ENCODE measurements around the gene FBH1. TPM values are rescaled to one million over a fixed set of nuclear protein-coding genes. Genes with fewer than 3 reads are reported as not detected.
A peak's percentile ranks its signal among the peaks of the same experiment; 100 is the strongest.
"Not testable (repeated sequence)": the region's sequence is repeated elsewhere in the genome, so short reads cannot be mapped to it uniquely, and the experiment has no call there.

The FBH1 gene
- total RNA-seq, 1 experiment from 2014 or later: 38.4 TPM

DNA sequence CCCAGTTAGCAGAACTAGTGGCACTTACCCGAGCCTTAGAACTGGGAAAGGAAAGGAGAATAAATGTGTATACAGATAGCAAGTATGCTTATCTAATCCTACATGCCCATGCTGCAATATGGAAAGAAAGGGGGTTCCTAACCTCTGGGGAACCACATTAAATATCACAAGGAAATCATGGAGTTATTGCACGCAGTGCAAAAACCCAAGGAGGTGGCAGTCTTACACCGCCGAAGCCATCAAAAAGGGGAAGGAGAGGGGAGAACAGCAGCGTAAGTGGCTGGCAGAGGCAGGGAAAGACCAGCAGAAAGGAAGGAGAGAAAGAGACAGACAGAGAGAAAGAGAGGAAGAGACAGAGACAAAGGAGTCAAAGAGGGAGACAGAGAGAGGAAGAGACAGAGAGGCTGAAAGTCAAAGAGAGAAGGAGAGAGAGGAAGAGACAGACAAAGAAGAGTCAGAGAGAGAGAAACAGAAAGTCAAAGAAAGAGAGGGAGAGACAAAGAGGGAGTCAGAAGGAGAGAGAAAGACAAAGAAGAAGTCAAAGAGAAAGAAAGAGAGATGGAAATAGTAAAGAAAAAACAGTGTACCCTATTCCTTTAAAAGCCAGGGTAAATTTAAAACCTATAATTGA lies 23.5 kb upstream of the FBH1 start:
- not testable (repeated sequence) for H3K27ac ChIP-seq; H3K27me3 ChIP-seq; H3K4me3 ChIP-seq; DNase-seq; H3K36me3 ChIP-seq; H3K4me1 ChIP-seq; H3K9me3 ChIP-seq (replicated peaks)

DNA sequence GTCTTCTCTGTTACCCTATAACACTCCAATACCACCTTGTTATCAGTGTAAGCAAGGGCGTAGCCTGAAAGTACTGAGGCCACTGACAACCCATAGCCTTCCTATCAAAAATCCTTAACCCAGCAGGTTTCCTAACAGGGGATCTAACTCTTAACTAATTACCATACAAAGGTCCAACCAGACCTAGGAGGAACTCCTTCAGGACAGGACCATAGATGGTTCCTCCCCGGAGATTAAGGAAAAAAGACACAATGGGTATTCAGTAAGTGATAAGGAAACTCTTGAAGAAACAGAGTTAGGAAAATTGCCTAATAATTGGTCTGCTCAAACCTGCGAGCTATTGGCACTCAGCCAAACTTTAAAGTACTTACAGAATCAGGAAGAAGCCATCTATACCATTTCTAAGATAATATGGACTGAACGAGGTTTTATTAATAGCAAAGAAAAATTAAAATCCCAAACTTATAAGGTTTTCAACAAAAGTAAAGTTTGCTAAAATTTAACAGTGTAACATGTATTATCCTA lies 22.9 kb upstream of the FBH1 start:
- H3K27me3 ChIP-seq; H3K27ac ChIP-seq; DNase-seq; H3K4me1 ChIP-seq; H3K36me3 ChIP-seq; H3K4me3 ChIP-seq; H3K9me3 ChIP-seq (replicated peaks): not testable (repeated sequence)

DNA sequence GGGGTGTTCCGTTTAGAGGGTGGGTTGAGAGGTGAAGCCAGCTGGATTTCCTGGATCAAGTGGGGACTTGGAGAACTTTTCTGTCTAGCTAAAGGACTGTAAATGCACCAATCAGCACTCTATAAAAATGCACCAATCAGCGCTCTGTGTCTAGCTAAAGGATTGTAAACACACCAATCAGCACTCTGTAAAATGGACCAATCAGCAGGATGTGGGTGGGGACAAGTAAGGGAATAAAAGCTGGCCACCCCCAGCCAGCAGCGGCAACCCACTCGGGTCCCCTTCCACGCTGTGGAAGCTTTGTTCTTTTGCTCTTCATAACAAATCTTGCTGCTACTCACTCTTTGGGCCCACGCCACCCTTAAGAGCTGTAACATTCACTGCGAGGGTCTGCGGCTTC lies 21.7 kb upstream of the FBH1 start:
- not testable (repeated sequence) for H3K9me3 ChIP-seq (replicated peaks); H3K27me3 ChIP-seq; H3K36me3 ChIP-seq; DNase-seq; H3K4me3 ChIP-seq; H3K27ac ChIP-seq; H3K4me1 ChIP-seq

DNA sequence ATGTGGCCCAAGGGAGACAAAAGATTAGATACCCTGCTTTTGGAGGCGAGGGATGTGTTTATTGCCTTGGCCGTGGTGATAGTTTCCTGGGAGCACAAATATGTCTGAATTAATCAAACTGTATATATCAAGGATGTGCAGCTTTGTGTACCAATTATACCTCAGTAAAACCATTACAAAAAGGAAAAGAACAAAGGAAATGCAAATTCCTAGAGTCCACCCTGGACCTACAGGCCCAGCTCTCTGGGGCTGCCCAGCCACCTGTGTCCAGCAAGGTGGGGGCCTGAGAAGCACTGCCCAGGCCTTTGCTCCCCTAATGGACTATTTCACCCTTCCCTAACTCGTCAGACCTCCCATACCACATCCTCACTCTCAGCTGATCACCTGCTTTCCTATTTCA lies 20.9 kb upstream of the FBH1 start:
- Histone ChIP-seq H3K27me3 (no peaks in the 10 kb centered on the region), H3K36me3 (no peaks in the 10 kb centered on the region), H3K4me3 (no peak overlapping the region), H3K27ac (no peak overlapping the region), H3K4me1 (no peaks in the 10 kb centered on the region), H3K9me3 (replicated peaks) (no peaks in the 10 kb centered on the region)
- no peak for DNase-seq

DNA sequence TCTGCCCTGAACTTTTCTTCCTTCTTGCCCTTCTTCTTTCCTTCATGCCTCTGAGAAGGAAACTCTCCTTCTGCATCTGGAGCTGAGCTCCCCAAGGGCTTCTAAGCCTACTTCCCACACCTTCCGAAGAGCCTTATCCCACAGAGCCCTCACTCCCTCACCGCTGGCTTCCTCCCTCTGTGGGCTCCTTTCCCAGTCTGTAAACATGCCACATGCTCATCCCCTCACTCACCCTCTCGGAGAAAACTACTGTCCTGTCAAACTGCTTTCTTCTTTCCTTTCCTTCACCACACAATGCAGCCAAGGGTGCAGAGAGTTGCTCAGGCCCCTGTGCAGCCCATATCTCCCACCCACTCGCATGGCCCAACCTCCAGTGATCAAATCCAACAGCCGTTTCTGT lies 18.4 kb upstream of the FBH1 start:
- no peak for DNase-seq
- H3K9me3 ChIP-seq (replicated peaks): no peaks in the 10 kb centered on the region
- no peaks in the 10 kb centered on the region for H3K27me3 ChIP-seq
- no peaks in the 10 kb centered on the region for H3K4me1 ChIP-seq
- H3K36me3 ChIP-seq: no peaks in the 10 kb centered on the region
- no peak overlapping the region for H3K27ac ChIP-seq
- no peak overlapping the region for H3K4me3 ChIP-seq

DNA sequence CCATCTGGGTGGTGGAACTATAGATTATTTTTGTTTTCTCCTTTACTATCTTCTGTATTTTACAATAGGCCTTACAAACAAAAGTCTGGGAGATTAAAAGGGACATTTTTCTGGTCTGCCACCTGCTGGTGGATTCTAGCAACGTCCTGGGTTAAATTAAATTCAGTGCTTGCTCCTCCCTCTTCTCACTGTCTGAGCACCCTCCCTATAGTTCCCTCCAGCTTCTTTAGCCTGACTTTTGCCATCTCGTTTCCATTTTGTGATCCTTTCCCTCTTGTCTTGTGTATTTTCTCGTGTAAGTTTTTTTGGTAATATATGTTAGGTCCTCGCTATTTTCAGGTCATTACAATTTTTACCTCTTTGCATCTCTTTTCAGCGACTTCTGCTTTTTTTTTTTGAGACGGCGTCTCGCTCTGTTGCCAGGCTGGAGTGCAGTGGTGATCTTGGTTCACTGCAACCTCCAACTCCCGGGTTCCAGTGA lies 16.5 kb upstream of the FBH1 start:
- peak; percentile 29 to 76 for DNase-seq
- Histone ChIP-seq H3K27me3 (no peaks in the 10 kb centered on the region), H3K9me3 (replicated peaks) (no peaks in the 10 kb centered on the region), H3K4me1 (no peaks in the 10 kb centered on the region), H3K27ac (no peak overlapping the region), H3K36me3 (no peaks in the 10 kb centered on the region), H3K4me3 (no peak overlapping the region)

DNA sequence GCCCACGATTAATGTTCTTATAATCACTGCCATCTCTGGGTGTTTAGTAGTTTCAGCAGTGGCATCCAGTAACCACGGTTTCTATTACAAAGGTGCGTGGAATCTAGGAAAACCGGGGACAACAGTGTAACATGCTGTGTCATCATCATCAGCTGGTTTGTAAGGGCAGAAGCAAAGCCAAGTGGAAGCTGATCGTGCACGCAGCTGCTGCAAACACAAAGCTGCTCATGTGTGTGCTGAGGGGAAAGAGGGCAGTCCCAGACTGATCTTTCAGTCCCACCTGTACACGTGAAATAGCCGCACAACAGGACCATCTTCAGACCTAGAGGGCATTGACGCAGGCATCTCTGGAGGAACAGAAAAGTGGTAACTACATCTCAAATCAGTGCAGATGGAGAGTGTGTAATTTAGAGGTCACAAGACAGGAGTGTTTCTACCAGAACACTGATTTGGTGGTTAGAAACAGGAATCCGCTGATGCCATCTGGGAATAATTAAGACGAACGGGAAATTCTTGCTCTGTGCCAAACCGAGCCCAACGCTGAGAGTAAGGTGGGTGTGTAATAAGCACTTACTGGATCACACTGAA lies 13.8 kb upstream of the FBH1 start:
- H3K9me3 ChIP-seq (replicated peaks): no peaks in the 10 kb centered on the region
- no peak overlapping the region for H3K4me3 ChIP-seq
- H3K27ac ChIP-seq: no peak overlapping the region
- no peak for DNase-seq
- no peaks in the 10 kb centered on the region for H3K36me3 ChIP-seq
- no peaks in the 10 kb centered on the region for H3K27me3 ChIP-seq
- no peaks in the 10 kb centered on the region for H3K4me1 ChIP-seq

DNA sequence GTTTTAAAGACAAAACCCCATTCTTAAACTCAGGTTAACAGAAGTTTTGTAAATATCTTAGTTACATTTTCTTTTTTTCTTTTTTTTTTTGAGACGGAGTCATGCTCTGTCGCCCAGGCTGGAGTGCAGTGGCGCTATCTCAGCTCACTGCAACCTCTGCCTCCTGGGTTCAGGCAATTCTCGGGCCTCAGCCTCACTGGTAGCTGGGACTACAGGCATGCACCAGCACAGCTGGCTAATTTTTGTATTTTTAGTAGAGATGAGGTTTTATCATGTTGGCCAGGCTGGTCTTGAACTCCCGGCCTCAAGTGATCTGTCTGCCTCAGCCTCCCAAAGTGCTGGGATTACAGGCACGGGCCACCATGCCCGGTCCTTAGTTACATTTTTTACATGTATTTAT lies 13.0 kb upstream of the FBH1 start:
- not testable (repeated sequence) for H3K36me3 ChIP-seq; DNase-seq; H3K27me3 ChIP-seq; H3K9me3 ChIP-seq (replicated peaks); H3K4me3 ChIP-seq; H3K27ac ChIP-seq; H3K4me1 ChIP-seq

DNA sequence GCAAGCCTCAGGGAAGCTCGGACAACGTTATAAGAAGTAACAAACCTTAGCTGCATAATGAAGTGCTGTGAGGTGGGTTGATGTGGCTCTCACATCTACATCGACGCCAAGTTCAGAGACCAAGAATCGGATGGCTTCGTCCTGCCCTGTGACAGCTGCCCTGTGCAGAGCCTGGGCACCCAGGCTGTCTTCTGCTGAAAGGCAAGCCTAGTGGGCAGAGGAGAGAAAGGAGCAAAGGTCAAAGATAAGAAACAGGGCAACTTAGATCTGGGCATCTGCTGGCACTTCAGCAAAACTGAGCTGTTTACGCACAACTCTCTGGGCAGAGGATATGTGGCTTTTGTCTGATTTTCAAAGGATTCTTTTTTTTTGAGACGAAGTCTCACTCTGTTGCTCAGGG lies 7.1 kb upstream of the FBH1 start:
- H3K27ac ChIP-seq: no peak overlapping the region
- H3K27me3 ChIP-seq: no peaks in the 10 kb centered on the region
- peaks cover 4% of the 10 kb centered on the region; the same call in 1 of the 2 replicates for H3K36me3 ChIP-seq
- H3K4me3 ChIP-seq: no peak overlapping the region
- no peaks in the 10 kb centered on the region for H3K4me1 ChIP-seq
- DNase-seq: no peak
- no peaks in the 10 kb centered on the region for H3K9me3 ChIP-seq (replicated peaks)

DNA sequence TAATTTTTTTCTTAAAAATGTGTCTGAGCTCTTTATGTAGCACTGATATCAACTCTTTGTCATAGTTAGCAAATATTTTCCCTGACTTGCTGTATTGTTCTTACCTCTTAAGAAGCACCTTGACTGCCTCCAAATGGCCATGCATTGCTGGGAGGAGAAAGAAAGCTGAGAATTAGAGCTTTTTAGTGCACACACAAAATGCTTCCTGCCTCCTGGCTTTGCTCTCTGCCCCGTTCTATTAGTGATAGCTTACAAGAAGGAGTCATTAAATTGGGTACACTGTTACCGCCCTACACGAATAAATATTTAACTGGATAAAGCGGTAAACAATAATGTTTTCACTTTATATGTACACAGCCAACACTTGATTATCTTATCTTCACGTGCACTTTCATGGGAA lies 4.4 kb upstream of the FBH1 start:
- H3K9me3 ChIP-seq (replicated peaks): no peaks in the 10 kb centered on the region
- peaks cover 4% of the 10 kb centered on the region; the same call in 1 of the 2 replicates for H3K36me3 ChIP-seq
- H3K27ac ChIP-seq: no peak overlapping the region
- no peak for DNase-seq
- H3K27me3 ChIP-seq: no peaks in the 10 kb centered on the region
- H3K4me3 ChIP-seq: no peak overlapping the region
- H3K4me1 ChIP-seq: no peaks in the 10 kb centered on the region

DNA sequence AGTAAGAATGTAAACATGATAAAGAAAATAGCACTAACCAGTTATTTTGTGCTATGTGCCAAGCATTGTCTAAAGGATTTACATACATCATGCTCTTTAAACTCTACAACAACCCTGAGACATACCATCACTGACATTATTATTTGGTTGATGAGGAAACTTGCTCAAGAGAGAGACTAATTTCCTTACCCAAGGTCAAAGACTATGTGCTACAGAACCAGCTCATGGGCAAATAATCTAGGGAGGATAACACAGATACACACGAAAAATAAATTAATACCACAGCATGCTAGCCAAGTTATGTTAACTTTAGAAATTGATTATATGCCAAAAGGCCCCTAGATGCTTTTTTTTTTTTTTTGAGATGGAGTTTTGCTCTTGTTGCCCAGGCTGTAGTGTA lies 3.0 kb upstream of the FBH1 start:
- Histone ChIP-seq H3K9me3 (replicated peaks) (no peaks in the 10 kb centered on the region), H3K4me3 (no peak overlapping the region), H3K4me1 (no peaks in the 10 kb centered on the region), H3K27me3 (no peaks in the 10 kb centered on the region), H3K27ac (no peak overlapping the region), H3K36me3 (peaks cover 4% of the 10 kb centered on the region; the same call in 1 of the 2 replicates)
- DNase-seq: no peak

DNA sequence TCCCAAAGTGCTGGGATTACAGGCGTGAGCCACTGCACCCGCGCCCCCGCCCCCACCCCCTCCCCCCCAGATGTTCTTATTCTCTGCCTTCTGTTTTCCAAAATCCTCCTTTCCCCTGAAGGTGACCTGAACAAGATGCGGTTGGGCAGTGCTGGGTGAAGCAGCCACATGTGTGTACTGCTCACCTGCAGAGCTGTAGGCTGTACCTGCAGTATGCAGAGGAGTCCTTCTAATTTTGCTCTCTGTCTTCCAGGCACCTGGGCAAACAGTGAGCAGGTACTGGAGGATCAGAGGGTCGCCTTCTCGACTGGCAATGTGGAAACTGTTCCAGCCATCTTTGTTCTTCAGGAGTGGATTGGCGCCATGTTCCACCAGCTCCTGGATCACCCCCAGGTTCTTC lies 2.4 kb upstream of the FBH1 start:
- Histone ChIP-seq H3K4me3 (no peak overlapping the region), H3K9me3 (replicated peaks) (no peaks in the 10 kb centered on the region), H3K4me1 (no peaks in the 10 kb centered on the region), H3K27me3 (no peaks in the 10 kb centered on the region), H3K36me3 (peaks cover 4% of the 10 kb centered on the region; the same call in 1 of the 2 replicates), H3K27ac (no peak overlapping the region)
- no peak for DNase-seq

DNA sequence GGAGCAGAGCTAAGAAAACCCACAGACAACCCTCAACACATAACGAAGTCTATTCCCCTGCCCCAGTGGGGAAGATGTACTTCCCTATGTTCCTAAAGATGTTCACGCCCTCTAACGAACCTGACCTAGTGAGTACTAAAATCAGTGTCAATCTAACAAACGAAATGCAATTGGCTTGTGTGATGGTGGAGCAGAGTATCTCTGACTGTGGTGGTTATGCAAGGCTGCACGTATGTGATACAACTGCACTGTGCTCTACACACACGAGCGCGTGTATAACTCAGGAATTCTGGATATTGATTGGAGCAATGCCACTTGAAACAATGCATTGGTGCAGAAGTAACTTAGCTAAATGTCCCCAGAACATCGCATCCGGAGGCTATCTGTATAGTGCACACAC lies 1.7 kb upstream of the FBH1 start:
- Histone ChIP-seq H3K4me1 (no peaks in the 10 kb centered on the region), H3K27ac (no peak overlapping the region), H3K9me3 (replicated peaks) (no peaks in the 10 kb centered on the region), H3K36me3 (peaks cover 2% of the 10 kb centered on the region), H3K27me3 (no peaks in the 10 kb centered on the region), H3K4me3 (peak overlapping the region; percentile 84)
- DNase-seq: no peak

DNA sequence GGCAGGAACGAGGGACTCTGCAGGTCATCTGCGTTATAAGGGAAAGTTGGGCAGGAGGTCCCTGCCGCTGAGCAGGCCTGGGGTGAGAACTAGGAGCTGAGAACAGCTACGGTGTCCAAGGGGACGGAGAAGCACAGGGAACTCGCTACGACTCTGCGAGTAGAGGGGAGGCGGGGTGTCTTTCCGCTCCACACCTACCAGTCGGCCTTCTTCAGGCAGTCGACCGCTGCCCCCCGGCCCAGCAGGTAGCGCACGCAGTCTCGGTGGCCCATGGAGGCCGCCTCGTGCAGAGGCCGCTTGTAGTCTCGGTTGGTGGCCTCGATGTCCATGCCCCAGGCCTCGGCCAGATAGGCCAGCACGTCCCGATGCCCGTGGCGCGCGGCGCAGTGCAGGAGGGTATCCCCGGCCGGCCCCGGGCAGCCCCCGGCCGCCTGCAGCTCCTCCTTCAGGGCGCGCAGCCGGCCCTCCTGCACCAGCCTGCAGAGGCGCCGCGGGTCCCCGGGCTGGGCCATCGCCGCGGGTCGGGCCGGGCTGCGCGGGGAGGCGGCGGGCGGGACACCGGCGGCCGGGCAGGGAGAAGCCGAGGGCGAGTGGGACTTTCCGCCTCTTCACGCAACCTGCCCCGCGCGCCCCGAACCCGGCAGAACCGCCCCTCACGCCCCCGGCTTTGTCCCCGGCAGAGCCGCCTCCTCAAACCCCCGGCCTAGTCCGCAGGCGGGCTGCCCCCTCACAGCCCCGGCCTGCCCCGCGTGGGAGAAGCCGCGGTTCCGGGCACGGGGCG lies 1.0 kb upstream of the FBH1 start:
- Histone ChIP-seq H3K4me3 (peak overlapping the region; percentile 84), H3K9me3 (replicated peaks) (no peaks in the 10 kb centered on the region), H3K27ac (peak overlapping the region; percentile 63), H3K27me3 (no peaks in the 10 kb centered on the region), H3K36me3 (peaks cover 4% of the 10 kb centered on the region), H3K4me1 (no peaks in the 10 kb centered on the region)
- DNase-seq: peak; percentile 27 to 40

DNA sequence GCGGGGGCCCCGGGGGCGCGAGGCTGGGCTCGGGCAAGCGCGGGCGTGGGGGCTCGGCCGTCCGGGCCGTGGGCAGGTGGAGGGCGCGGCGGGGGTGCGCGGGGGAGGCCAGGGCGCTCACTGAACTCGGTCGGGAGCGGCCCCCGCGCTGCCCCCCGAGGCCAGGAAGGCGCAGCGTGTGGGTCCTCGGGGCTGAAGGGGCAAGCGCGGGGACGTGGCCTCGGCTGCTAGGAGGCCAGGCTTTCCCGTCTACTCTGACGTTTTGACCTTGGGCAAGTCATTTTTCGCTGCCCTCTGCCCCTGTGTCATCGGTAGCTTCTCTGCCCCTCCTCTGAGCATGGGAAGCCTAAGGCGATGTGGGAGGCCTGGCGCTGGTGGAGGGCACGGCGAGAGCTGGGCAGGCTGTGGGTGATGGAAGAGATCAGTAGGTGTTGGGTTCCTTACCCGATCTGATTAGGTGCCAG lies 441 bp downstream of the FBH1 start:
- Histone ChIP-seq H3K27ac (peak overlapping the region; percentile 33; the same call in 1 of the 2 replicates), H3K9me3 (replicated peaks) (no peaks in the 10 kb centered on the region), H3K4me1 (no peaks in the 10 kb centered on the region), H3K4me3 (peak overlapping the region; percentile 84), H3K27me3 (no peaks in the 10 kb centered on the region), H3K36me3 (peaks cover 10% of the 10 kb centered on the region)
- DNase-seq: peak; percentile 13 to 19

Measured in SJCRH30 (cell line).